Fibroblast of peridontal ligament (primary cell): ENCODE results near the gene CTAG1B.
"Not testable (repeated sequence)": the region's sequence is repeated elsewhere in the genome, so short reads cannot be mapped to it uniquely, and the experiment has no call there.

Source experiments
- DNase-seq: peaks from one replicate; pipeline ENCODE4 v3.0.0-alpha.2; 2010; ENCODE audit errors: extremely low read depth

CTAG1B gene

DNA sequence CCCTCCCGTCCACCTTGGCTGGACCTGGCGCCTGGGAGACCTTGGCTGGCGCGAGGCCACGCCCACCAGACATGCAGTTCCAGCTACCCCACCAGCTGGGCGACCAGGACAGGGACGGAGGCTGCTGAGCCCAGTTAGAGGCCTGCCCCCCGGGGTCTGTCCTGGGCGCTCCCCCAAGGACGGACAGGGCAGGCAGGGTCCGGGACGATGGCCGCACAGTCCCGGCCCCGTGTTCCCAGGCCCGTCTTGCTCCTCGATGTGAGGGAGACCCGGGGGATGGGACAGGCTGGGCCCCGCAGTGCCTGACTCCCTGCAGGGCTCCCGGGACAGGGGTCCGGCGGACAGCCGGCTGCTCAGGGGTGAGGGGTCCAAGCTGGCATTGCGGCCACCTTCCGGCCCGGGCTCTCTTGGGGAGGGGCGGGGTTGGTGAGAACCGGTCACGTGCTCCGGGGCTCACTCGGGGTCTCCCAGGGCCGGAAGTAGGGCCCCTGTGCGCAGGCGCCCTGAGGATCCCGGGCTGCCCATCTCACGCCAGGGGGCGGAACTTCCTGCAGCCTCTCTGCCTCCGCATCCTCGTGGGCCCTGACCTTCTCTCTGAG lies 34.4 kb downstream of the CTAG1B start, which contains the start of gene CTAG1A:
Gene CTAG1A (plus strand): TSS at position 549 of the 599 bp plus-strand sequence. CDS start 74 bp downstream, outside the sequence.
- DNase-seq, result not testable (repeated sequence)

DNA sequence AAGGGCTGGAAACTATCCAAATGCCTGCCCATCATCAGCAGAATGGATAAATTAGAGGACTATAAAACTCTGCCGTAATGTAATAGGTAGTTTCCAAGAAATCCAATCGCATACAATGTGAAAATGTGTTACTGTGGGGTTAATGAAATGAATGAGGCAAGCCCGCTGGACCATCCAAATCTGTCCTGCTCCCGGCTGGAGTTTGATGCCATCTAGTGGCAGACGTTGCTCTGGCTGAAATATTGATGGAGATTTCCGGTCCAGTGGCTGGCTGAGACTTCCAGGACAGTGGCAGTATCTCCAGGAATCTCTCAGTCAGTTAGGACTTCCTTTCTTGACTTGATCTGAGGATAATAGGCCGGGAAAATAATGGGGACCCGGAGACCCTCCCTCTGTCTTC lies 36.1 kb downstream of the CTAG1B start:
- DNase-seq, result not testable (repeated sequence)

DNA sequence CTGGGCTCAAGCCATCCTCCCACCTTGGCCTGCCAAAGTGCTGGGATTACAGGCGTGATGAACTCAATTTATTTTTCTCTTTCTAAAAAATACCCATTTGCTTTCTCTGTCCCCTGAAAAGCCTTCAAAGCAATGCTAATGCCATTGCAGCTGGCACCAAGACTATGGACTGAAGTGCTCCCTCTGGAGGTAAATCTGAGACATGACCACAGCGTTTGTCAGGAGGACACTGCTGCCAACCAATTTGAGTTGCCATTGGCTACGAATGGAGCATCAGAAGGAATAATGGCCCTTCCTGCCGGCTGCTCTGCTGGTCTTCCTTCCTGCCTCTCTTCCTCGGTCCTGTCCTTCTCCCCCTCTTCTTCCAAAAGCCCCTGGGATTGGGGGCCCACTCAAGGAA lies 44.0 kb downstream of the CTAG1B start:
- not testable (repeated sequence) for DNase-seq

DNA sequence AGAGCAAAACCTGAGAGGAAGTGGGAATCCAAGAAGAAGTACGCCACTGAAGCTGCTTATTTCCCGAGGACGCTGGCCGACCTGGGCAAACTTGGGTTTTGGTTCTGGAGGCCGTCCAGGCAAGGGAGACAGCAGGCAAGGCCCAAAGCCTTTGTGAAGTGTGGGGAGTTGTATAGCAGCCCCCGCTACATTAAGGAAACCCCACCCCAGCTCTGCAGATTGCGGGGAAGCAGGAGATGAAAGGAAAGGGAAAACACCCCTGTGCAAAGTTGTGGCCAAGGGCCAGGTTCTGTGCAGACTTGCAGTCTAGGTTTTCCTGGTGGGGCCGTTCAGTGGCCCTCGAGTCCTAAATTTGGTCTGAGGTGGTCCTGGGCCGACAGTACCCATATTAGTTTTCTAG lies 46.0 kb downstream of the CTAG1B start:
- not testable (repeated sequence) for DNase-seq

DNA sequence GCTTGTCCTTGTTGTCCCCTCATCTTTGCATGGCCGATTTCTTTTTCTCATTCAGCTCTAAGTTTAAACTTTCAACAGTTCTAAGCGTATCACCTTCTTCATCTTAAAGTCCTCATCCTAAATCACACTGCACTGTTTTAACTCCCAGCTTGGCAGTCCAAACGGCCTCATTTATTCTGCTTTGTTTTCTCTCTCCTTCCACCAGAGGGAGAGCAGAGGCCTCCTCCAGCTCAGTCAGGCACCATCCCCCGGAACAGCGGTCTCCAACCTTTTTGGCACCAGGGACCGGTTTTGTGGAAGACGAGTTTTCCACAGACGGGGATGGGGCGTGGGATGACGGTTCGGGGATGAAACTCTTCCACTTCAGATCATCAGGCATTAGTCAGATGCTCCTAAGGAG lies 48.7 kb downstream of the CTAG1B start:
- DNase-seq, result not testable (repeated sequence)
